ENCODE data around the gene VGLL2. TPM values are rescaled to one million over a fixed set of nuclear protein-coding genes. Genes with fewer than 3 reads are reported as not detected.

The VGLL2 gene
- total RNA-seq, 2 experiments from 2014 or later: not detected

DNA sequence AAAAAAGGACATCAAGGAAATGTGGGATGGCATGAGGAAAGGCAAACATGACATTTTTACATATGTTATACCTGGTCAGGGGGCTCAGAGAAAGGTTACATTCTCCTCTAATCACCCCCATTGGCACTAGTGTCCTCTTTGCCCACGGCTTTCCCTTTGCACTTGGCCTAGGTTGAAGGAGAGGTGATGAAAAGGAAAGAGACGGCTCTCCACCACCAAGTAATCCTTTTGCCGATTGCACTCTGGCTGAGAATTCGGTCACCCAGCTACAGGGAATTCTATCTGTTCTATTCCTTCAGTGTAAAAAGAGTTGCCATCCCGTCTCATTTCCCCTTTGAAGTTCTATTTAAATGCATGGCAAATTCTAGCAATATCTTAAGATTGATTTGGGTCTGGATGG lies 10.4 kb downstream of the VGLL2 start:
- no peak for DNase-seq (ENCODE audit: low spot score)
- Histone ChIP-seq H4K20me1 (ENCODE audit: insufficient read depth, low read length) (no peaks in the 10 kb centered on the region), H3K36me3 (ENCODE audit: insufficient read depth, low read length) (no peaks in the 10 kb centered on the region), H3K27ac (ENCODE audit: low read depth, low read length, poor library complexity, severe bottlenecking) (no peak overlapping the region), H2AFZ (ENCODE audit: low read length) (no peak overlapping the region), H3K9me3 (ENCODE audit: low read length) (no peaks in the 10 kb centered on the region), H3K4me3 (ENCODE audit: low read depth, low read length, poor library complexity, severe bottlenecking) (no peak overlapping the region), H3K9me2 (ENCODE audit: insufficient read depth, low read length) (no peaks in the 10 kb centered on the region), H3K4me1 (ENCODE audit: insufficient read depth, low read length, poor library complexity, severe bottlenecking) (no peaks in the 10 kb centered on the region), H3K79me2 (ENCODE audit: insufficient read depth, low read depth, low read length) (no peaks in the 10 kb centered on the region), H3K4me2 (ENCODE audit: low read length) (no peak overlapping the region)
- ChIA-PET POLR2A (no interaction called here), CTCF (ENCODE audit: unreplicated experiment) (no interaction called here)
- TF ChIP-seq, protein P1, sequence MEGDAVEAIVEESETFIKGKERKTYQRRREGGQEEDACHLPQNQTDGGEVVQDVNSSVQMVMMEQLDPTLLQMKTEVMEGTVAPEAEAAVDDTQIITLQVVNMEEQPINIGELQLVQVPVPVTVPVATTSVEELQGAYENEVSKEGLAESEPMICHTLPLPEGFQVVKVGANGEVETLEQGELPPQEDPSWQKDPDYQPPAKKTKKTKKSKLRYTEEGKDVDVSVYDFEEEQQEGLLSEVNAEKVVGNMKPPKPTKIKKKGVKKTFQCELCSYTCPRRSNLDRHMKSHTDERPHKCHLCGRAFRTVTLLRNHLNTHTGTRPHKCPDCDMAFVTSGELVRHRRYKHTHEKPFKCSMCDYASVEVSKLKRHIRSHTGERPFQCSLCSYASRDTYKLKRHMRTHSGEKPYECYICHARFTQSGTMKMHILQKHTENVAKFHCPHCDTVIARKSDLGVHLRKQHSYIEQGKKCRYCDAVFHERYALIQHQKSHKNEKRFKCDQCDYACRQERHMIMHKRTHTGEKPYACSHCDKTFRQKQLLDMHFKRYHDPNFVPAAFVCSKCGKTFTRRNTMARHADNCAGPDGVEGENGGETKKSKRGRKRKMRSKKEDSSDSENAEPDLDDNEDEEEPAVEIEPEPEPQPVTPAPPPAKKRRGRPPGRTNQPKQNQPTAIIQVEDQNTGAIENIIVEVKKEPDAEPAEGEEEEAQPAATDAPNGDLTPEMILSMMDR (conservative IDR thresholded peaks at IDR 0.05; ENCODE audit: low read length): no peak
- no peak for TF ChIP-seq EZH2phosphoT487 (IDR thresholded peaks at IDR 0.05; ENCODE audit: borderline replicate concordance, low read depth, low read length)
- intact Hi-C loops (cut with micrococcal nuclease; ENCODE audit: unreplicated experiment): no loop called here
- BruUV-seq (replicated peaks): no TSS peak

DNA sequence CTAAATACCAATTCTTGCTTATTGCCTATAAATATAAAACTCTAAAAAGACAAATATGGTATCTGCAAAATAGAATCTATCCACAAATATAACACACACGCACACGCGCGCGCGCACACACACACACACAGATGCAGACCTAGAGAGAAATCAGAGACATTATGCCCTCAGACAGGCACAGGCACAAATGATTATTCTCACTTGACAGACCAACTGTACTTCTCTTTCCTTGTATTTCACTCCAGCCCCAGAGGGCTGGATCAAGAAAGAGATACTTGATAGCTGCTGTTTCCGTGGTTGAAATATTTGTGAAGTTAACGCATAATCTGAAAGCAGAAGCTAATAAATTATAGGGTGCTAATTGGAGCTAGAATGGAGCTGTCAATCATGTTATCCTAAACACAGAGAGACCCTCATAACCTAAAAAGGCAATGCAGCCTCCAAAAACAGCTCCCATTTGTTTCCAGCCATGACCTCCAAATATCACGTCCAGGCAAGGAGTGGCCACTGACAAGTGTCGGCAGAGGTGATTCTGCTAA lies 11.5 kb downstream of the VGLL2 start:
- H2AFZ ChIP-seq (ENCODE audit: low read length): no peak overlapping the region
- TF ChIP-seq, protein P1 (conservative IDR thresholded peaks at IDR 0.05; ENCODE audit: low read length): no peak
- no peak for TF ChIP-seq EZH2phosphoT487 (IDR thresholded peaks at IDR 0.05; ENCODE audit: borderline replicate concordance, low read depth, low read length)
- no peaks in the 10 kb centered on the region for H4K20me1 ChIP-seq (ENCODE audit: insufficient read depth, low read length)
- H3K9me2 ChIP-seq (ENCODE audit: insufficient read depth, low read length): no peaks in the 10 kb centered on the region
- POLR2A ChIA-PET: interaction anchor here (0.7 kb wide), 1 partner anchor 62 kb away, joined by 4 read pairs; no protein-coding TSS in a partner anchor
- H3K4me3 ChIP-seq (ENCODE audit: low read depth, low read length, poor library complexity, severe bottlenecking): no peak overlapping the region
- no peak for DNase-seq (ENCODE audit: low spot score)
- no peaks in the 10 kb centered on the region for H3K36me3 ChIP-seq (ENCODE audit: insufficient read depth, low read length)
- BruUV-seq (replicated peaks): no TSS peak
- no peaks in the 10 kb centered on the region for H3K9me3 ChIP-seq (ENCODE audit: low read length)
- H3K4me1 ChIP-seq (ENCODE audit: insufficient read depth, low read length, poor library complexity, severe bottlenecking): no peaks in the 10 kb centered on the region
- H3K27ac ChIP-seq (ENCODE audit: low read depth, low read length, poor library complexity, severe bottlenecking): no peak overlapping the region
- no peak overlapping the region for H3K4me2 ChIP-seq (ENCODE audit: low read length)
- intact Hi-C loops (cut with micrococcal nuclease; ENCODE audit: unreplicated experiment): no loop called here
- H3K79me2 ChIP-seq (ENCODE audit: insufficient read depth, low read depth, low read length): no peaks in the 10 kb centered on the region
- CTCF ChIA-PET (ENCODE audit: unreplicated experiment): no interaction called here

- Histone ChIP-seq H3K4me2 (ENCODE audit: low read length) (no peak overlapping the region), H3K9me2 (ENCODE audit: insufficient read depth, low read length) (no peaks in the 10 kb centered on the region), H4K20me1 (ENCODE audit: insufficient read depth, low read length) (no peaks in the 10 kb centered on the region), H3K4me3 (ENCODE audit: low read depth, low read length, poor library complexity, severe bottlenecking) (no peak overlapping the region), H2AFZ (ENCODE audit: low read length) (no peak overlapping the region), H3K79me2 (ENCODE audit: insufficient read depth, low read depth, low read length) (no peaks in the 10 kb centered on the region), H3K4me1 (ENCODE audit: insufficient read depth, low read length, poor library complexity, severe bottlenecking) (no peaks in the 10 kb centered on the region), H3K36me3 (ENCODE audit: insufficient read depth, low read length) (no peaks in the 10 kb centered on the region), H3K27ac (ENCODE audit: low read depth, low read length, poor library complexity, severe bottlenecking) (no peak overlapping the region), H3K9me3 (ENCODE audit: low read length) (no peaks in the 10 kb centered on the region)
- BruUV-seq (replicated peaks): no TSS peak
- intact Hi-C loops (cut with micrococcal nuclease; ENCODE audit: unreplicated experiment): no loop called here
- DNase-seq (ENCODE audit: low spot score): no peak
- CTCF ChIA-PET (ENCODE audit: unreplicated experiment): no interaction called here
- POLR2A ChIA-PET: no interaction called here
- TF ChIP-seq EZH2phosphoT487 (IDR thresholded peaks at IDR 0.05; ENCODE audit: borderline replicate concordance, low read depth, low read length): no peak
- TF ChIP-seq, protein P1 (conservative IDR thresholded peaks at IDR 0.05; ENCODE audit: low read length): peak; percentile 47
These were observed 15.6 kb downstream of the VGLL2 start for GRCh38 chr6:117280922-117281321.
